DMS114 treated with DMSO at 0.1 percent for 48 hours (cell line): ENCODE measurements around the gene NDUFA12.
A peak's percentile ranks its signal among the peaks of the same experiment; 100 is the strongest.
"Not testable (repeated sequence)": the region's sequence is repeated elsewhere in the genome, so short reads cannot be mapped to it uniquely, and the experiment has no call there.

Experiments used
- DNase-seq: peaks from one replicate; lab custom pipeline; 2025; ENCODE audit not compliant: unreplicated experiment; lab: John Stamatoyannopoulos, UW

Gene NDUFA12

DNA sequence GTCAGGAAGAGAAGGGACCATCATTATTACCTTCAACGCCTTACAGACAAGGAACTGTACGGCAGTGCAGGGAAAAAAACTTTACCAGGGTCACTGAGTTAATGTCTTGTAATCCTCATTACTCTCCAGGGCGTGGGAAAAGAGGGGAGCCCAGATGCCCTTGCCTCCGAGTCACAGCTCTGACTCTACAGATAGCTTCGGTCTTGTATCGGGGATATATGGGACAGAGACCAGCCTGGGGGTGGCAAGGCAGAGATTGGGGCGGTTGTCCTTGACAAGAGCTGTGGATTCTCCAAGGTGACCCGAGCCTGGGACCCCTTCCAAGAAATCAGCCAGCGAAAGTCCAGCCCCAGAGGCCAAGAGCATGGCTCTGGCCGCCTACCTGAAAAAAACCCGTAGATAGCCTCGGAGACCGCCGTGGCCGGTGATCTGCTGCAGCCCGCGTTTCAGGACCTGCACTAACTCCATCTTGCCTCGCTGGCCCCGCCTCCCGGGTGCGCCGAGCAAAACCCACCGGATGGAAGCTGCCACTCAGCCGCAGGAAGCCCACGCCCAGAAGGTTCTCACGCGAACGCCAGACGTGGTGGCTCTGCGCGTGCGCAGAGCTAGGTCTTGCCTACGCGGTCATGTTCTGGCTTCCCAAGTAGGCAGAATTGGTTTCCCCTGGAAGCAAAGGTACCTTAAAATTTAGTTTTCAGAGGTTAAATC, at the start of gene NDUFA12:
TSS of gene NDUFA12 (minus strand) at position 485 of the 708 bp plus-strand sequence. CDS start at position 468, 17 bp downstream.
- peak; percentile 94 for DNase-seq

DNA sequence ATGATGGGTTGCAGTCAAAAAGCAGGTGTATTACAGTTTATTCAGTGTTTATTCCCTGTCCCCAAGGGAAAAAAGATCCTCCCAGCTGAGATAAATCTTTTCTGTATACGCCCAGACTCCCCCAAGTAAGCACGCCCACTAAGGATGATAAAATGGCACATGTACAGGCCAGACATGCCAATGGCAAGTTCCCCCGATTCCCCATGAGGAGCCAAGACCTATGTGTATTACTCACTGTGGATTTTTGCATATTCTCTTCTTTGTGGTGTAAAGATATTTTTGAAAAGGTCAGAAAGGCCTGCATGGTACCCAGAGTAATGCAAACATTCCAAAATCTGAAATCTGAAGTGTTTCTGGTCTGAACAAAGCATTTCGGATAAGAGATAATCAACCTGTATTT, 47.7 kb upstream of the NDUFA12 start:
- DNase-seq, result no peak

GRCh38 chr12:95037906-95038305, 34.4 kb upstream of the NDUFA12 start:
- no peak for DNase-seq

- DNase-seq, result no peak
Observed at GRCh38 chr12:95034750-95035149, 31.3 kb upstream of the NDUFA12 start.

DNA sequence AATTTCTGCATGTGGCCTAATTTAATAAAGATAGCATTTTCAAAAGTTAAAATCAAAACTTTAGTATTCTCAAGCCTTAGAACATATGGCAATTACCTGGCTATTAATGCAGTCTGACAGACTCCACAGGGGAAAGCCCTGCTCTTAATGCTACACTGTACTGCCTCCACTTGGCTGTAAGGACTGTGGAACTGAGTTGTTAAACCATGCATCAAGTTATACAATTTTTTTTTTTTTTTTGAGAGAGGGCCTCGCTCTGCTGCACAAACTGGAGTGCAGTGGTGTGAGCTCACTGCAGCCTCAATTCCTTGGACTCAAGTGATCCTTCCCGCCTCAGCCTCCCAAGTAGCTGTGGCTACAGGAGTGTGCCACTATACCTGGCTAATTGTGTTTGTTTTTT, 19.0 kb upstream of the NDUFA12 start:
- DNase-seq, result no peak

- DNase-seq, result no peak
Observed at GRCh38 chr12:95017482-95017881, 14.0 kb upstream of the NDUFA12 start.

DNA sequence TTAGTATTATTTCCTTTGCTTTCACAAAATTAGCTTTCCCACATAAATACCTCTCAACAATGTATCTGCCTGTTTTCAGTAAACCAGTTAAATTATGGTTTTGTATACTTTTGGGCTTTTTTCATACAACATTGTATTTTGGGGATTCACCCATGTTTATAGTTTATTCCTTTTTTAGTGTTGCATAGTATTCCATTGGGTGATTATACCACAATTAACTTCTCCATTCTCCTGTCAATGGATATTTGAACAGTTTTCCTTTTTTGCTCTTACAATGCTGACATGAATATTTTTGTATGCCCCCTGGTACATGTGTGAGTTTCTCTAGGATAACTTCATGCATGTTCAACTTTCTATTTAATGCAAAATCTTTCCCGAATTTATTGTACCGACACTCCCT, 12.6 kb upstream of the NDUFA12 start:
- no peak for DNase-seq

- DNase-seq, result no peak
Observed at GRCh38 chr12:95014554-95014953, 11.1 kb upstream of the NDUFA12 start.

GRCh38 chr12:95006206-95006605, 2.7 kb upstream of the NDUFA12 start:
- no peak for DNase-seq

DNA sequence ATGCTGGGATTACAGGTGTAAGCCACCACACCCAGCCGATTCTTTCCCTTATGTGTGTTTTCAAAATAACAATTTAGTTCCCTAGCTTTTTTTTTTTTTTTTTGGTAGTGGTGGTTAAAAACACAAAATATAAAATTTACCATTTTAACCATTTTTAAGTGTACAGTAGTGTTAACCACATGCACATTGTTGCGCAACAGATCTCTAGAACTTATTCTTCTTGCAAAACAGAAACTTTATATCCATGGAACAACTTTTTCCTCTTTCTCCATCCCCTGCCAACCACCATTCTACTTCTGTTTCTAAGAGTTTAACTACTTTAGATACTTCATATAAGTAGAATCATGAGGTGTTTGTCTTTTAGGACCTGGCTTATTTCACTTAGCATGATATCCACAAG, 1.1 kb upstream of the NDUFA12 start:
- no peak for DNase-seq

DNA sequence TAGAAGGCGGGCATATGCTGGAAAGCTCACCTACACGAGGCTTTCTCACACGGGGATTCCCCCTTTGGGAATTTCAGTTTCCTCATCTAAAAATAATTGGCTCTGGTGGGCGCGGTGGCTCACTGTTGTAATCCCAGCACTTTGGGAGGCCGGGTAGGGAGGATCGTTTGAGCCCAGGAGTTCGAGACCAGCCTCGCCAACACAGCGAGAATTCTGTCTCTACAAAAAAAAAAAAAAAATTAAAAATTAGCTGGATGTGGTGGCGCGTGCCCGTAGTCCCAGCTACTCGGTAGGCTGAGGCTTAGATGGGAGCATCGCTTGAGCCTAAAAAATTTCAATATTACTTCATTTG, 400 bp upstream of the NDUFA12 start:
- DNase-seq, result no peak

DNA sequence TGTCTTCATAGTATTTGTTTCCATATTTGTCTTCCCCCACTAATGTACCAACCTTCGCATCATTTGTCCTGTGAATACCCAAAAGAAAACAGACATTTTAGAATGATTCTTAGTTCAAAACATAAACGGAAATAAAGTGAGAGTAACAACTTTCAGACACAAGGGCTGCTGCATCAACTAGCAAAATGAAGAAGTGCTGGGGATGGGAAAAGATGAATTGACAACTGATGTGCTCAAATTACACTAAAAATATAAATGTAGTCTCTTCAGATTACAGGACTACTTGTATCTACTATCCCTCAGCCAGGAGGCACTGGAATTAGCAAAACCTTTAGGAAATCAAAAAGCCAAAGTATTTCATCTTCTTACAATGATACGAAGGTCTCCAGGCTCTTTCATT, 743 bp downstream of the NDUFA12 start:
- no peak for DNase-seq

- no peak for DNase-seq
Observed at GRCh38 chr12:94998326-94998725, 5.2 kb downstream of the NDUFA12 start.

DNA sequence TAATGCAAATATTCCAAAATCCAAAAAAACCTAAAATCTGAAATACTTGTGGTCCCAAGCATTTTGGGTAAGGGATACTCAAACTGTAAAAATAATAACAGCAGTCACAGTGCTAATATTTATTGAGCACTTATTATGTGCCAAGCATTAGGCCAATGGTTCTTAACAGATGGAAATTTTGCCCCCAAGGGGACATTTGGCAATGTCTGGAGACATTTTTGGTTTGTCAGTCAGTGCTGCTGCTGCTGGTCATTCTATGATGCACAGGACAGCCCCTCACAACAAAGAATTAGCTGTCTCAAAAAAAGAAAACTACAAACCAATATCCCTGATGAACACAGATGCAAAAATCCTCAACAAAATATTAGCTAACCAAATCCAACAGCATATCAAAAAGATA, 5.8 kb downstream of the NDUFA12 start:
- DNase-seq, result no peak

- no peak for DNase-seq
Observed at GRCh38 chr12:94997061-94997460, 6.4 kb downstream of the NDUFA12 start.

DNA sequence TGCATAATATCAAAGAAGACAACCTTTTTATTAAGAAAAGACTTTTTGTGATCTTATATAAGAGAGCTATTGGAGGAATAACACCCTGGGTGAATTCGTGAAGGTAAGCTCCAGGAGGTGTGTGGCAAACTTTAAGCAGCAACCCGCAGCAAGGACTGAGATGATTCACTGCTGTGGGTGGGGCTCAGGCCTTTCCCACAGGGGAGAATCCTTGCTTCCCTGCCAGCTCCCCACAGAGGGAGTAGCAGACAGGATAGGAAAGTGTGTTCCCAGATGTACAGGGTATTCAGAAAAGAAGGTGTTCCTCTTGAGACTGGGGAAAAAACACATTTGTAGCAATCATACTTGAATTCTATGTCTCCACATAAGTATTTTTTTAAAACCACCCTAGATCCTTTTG, 9.2 kb downstream of the NDUFA12 start:
- DNase-seq, result no peak

DNA sequence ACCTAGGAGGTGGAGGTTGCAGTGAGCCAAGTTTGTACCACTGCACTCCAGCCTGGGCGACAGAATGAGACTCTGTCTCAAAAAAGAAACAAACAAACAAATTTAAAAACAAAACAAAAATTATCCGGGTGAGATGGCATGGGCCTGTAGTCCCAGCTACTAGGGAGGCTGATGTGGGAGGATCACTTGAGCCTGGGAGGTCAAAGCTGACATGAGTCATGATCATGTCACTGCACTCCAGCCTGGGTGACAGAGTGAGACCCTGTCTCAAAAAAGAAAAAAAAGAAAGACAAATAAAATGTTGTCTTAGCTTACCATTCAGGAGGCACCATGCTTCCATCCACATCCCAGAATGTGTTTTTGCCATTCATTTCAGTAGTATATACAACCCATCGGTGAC, 9.6 kb downstream of the NDUFA12 start:
- DNase-seq, result not testable (repeated sequence)

DNA sequence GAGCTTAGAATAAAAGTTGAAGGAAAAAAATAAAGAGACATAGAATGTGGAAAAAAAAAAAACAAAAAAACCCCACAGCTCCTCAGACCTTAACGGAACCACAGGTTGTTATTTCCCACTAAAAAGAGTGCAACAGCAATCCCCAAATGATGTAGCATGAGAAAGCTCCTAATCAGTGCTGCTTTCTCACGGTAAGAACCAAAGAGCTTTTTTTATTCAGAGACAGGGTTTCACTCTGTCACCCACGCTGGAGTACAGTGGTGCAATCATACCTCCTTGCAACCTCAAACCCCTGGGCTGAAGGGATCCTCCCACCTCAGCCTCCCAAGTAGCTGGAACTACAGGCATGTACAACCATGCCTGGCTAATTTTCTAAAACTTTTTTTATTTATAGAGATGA, 13.3 kb downstream of the NDUFA12 start:
- DNase-seq, result no peak

DNA sequence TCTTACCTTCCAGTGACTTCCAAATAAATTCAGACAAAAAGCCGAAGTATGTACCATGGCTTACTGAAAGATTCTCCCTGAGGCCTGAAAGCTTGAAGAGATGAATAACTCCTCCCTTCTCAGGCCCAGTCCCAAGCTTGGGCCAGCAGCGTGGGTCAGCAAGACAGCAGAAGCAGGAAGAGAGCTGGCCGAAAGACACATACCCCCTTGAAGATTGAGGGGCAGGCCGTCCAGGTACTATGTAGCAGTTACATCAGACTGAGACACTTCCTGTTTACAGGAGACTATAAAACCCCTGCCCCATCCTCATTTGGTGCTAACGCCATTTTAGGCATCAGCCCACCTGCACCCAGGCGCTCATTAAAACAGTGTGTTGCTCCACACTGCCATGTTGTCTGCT, 15.0 kb downstream of the NDUFA12 start:
- DNase-seq, result no peak

- DNase-seq, result no peak
Observed at GRCh38 chr12:94987801-94988200, 15.7 kb downstream of the NDUFA12 start.

DNA sequence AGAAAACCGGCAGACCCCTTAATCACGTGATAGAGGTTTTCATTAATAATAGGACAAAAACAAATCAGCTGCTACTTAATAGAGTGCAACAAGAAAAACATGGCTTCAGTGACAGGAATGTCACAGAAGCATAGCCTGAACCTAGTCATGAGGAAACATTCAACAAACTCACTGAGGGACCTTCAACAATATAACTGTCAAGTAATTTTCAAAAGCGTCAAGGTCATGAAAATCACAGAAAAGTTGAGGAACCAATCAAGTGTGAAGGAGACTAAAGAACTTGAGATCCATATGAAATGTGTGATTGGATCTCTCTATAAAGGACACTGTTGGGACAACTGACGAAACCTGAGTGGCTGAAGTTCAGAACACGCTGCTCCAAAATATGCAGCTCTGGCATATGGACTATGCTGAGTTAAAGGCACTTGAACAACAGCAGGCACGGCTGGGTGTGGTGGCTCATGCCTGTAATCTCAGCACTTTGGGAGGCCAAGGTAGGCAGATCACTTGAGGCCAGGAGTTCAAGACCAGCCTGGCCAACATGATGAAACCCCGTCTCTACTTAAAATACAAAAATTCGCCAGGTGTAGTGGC, 16.3 kb downstream of the NDUFA12 start:
- DNase-seq, result no peak

DNA sequence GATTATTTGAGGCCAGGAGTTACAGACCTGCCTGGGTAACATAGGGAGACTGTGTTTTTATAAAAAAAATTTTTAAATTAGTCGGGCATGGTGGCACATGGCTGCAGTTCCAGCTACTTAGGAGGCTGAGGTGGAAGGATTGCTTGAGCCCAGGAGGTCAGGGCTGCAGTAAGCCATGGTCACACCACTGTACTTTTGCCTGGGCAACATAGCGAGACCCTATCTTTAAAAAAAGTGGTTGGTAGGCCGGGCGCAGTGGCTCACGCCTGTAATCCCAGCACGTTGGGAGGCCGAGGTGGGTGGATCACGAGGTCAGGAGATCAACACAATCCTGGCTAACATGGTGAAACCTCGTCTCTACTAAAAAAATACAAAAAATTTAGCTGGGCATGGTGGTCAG, 18.4 kb downstream of the NDUFA12 start:
- not testable (repeated sequence) for DNase-seq

DNA sequence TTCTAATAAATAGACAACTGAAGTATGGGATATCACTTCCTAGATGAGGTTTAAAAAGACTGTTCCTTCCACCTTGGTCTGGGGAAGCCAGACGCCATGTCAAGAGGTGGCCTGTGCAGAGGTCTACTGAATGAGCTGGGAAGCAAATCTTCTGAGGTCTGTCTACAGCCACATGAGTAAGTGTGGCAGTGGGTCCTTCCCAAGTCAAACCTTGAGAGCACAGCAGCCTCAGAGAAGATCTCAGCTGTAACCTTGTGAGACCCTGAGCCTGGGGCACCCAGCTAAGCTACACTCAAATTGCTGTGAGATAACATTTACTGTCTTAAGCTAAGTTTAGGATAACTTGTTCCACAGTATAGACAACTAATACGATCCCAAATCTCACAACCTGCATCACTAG, 20.2 kb downstream of the NDUFA12 start:
- no peak for DNase-seq
